ENCODE data around the gene SCIMP. TPM values are rescaled to one million over a fixed set of nuclear protein-coding genes. Genes with fewer than 3 reads are reported as not detected.

The SCIMP gene
- total and polyA plus RNA-seq, 2 of the 13 experiments (the other 11 are each of a cell fraction or from before 2014, with no cell fraction given) = not detected

- TF ChIP-seq ZNF335 (CRISPR knock-in tag; IDR thresholded peaks at IDR 0.05) = 0 out of 2 replicates have a peak, but pooled peaks have one; percentile 45
- 0 out of 2 replicates have a peak, but pooled peaks have one; percentile 46 for TF ChIP-seq ISL2 (CRISPR knock-in tag; IDR thresholded peaks at IDR 0.05)
- peak; percentile 80 for TF ChIP-seq KDM2A (CRISPR knock-in tag; IDR thresholded peaks at IDR 0.05; ENCODE audit: borderline replicate concordance, low read depth)
- peak; percentile 34; the same call in 1 of the 2 replicates for TF ChIP-seq ZNF580 (CRISPR knock-in tag; IDR thresholded peaks at IDR 0.05; ENCODE audit: borderline replicate concordance, low read depth)
- TF ChIP-seq ZNF503 (CRISPR knock-in tag; IDR thresholded peaks at IDR 0.05) = peak; percentile 11; the same call in 1 of the 2 replicates
- TF ChIP-seq MXD3 (CRISPR knock-in tag; IDR thresholded peaks at IDR 0.05) = peak; percentile 55; the same call in 1 of the 2 replicates
- TF ChIP-seq ZGPAT (CRISPR knock-in tag; IDR thresholded peaks at IDR 0.05) = peak; percentile 78
- no peak for TF ChIP-seq ZNF329 (CRISPR knock-in tag; IDR thresholded peaks at IDR 0.05; ENCODE audit: low read depth)
- TF ChIP-seq SRSF1 (optimal IDR thresholded peaks at IDR 0.05; ENCODE audit: low read depth, low read length) = peak; percentile 38
- no peak for TF ChIP-seq MLX (CRISPR knock-in tag; IDR thresholded peaks at IDR 0.05)
- 0 out of 2 replicates have a peak, but pooled peaks have one; percentile 35 for TF ChIP-seq ZSCAN30 (CRISPR knock-in tag; IDR thresholded peaks at IDR 0.05)
- no peak for TF ChIP-seq LCORL (IDR thresholded peaks at IDR 0.05)
- TF ChIP-seq LCORL (CRISPR knock-in tag; IDR thresholded peaks at IDR 0.05) = peak; percentile 42; the same call in 1 of the 2 replicates
- 0 out of 2 replicates have a peak, but pooled peaks have one; percentile 38 for TF ChIP-seq SMAD3 (CRISPR knock-in tag; IDR thresholded peaks at IDR 0.05)
- TF ChIP-seq ZNF143 (CRISPR knock-in tag; IDR thresholded peaks at IDR 0.05) = peak; percentile 56; the same call in 1 of the 2 replicates
- TF ChIP-seq MIXL1 (CRISPR knock-in tag; IDR thresholded peaks at IDR 0.05) = no peak
- peak; percentile 95 for TF ChIP-seq ZNF564 (CRISPR knock-in tag; IDR thresholded peaks at IDR 0.05)
- TF ChIP-seq TFE3 (CRISPR knock-in tag; IDR thresholded peaks at IDR 0.05) = 0 out of 2 replicates have a peak, but pooled peaks have one; percentile 32
- no peak for TF ChIP-seq MED8 (CRISPR knock-in tag; IDR thresholded peaks at IDR 0.05; ENCODE audit: insufficient replicate concordance)
- no peak for TF ChIP-seq ZNF720 (CRISPR knock-in tag; IDR thresholded peaks at IDR 0.05)
- no peak for TF ChIP-seq ISX (CRISPR knock-in tag; conservative IDR thresholded peaks at IDR 0.05)
- TF ChIP-seq CENPBD1 (CRISPR knock-in tag; IDR thresholded peaks at IDR 0.05; ENCODE audit: borderline replicate concordance, low read depth) = no peak
- peak; percentile 54; the same call in 1 of the 2 replicates for TF ChIP-seq ELF3 (CRISPR knock-in tag; IDR thresholded peaks at IDR 0.05)
- no peak for TF ChIP-seq KAT2B (IDR thresholded peaks at IDR 0.05; ENCODE audit: borderline replicate concordance, low read depth, low read length)
Observed at GRCh38 chr17:5191541-5192417, 42.9 kb downstream of the SCIMP start, which contains the start of gene ZNF594 (continued).
